Raji (cell line): ENCODE measurements around the gene MIA.

ENCODE experiments used
- POLR2A ChIP-seq: IDR thresholded peaks from 2 replicates; pipeline ENCODE4 v1.6.1; 2011; ENCODE audit warnings: low read depth, low read length, control low read depth; ENCODE audit not compliant: insufficient read depth

The MIA gene

GRCh38 chr19:40763963-40764362 is 11.4 kb upstream of the MIA start:
- TF ChIP-seq POLR2A = no peak

- no peak for TF ChIP-seq POLR2A
These were observed 6.5 kb upstream of the MIA start for GRCh38 chr19:40768869-40769268.

GRCh38 chr19:40775632-40776022 is 306 bp downstream of the MIA start:
- no peak for TF ChIP-seq POLR2A

DNA sequence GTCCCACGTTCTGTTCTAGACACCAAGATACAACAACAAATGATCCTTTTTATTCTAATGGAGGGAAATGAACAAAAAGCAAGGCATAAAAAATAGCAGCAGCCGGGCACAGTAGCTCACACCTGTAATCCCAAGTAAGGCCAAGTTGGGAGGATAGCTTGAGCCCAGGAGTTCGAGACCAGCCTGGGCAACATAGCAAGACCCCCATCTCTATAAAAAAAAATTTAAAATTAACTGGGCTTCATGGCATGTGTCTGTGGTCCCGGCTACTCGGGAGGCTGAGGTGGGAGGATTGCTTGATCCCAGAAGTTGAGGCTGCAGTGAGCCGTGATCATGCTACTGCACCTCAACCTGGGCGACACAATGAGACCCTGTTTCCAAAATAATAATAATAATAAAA is 1.0 kb downstream of the MIA start:
- no peak for TF ChIP-seq POLR2A

GRCh38 chr19:40776932-40777644 is 1.8 kb downstream of the MIA start:
- no peak; the same call in 1 of the 2 replicates for TF ChIP-seq POLR2A

DNA sequence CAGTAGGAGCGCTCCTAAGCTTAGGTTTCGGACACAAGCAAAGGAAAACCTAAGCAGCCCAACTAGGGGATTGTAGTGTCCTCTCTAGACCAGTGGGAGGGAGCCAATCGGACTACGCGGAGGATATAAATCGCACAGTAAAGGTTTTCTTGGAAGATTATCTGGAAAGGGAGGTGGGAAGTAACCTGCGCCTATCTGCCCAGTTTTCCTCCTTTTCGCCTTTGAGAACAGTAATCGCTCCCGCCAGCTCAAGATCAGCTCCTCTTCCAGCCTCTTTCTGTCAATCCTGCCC is 2.3 kb downstream of the MIA start:
- peak; percentile 62 for TF ChIP-seq POLR2A

- peak; percentile 28; the same call in 1 of the 2 replicates for TF ChIP-seq POLR2A
These were observed 2.8 kb downstream of the MIA start, which contains the start of gene RAB4B for GRCh38 chr19:40777937-40778705. TSS of gene RAB4B (plus strand) at chr19:40778247. CDS start at chr19:40778376, 129 bp downstream.

DNA sequence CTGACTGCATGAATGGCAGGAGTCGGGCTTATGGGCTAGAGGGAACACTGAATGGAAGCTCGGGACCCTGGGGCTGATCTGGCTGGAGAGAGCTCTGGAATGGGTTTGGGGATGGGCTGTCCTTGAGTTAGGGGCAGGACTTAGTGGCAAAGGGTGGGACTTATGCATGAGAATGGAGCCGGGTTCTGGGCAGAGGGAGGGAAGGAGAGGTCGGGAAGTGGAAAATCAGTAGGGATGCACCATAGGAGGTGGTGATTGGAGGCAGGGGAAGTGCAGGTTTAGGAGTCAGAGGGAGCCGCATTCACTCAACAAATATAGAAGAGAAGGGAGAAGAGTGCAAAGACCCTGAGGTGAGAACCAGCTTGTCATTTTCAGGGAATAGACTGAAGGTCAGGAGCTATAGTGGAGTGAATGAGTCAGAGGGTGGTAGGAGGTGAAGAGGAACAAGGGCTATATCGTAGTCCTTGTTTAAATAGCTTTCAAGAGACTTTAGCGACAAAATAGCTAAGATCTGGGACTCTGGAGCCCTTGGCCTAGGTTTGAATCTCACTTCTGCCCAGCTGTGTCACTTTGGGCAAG is 3.5 kb downstream of the MIA start:
- no peak for TF ChIP-seq POLR2A

DNA sequence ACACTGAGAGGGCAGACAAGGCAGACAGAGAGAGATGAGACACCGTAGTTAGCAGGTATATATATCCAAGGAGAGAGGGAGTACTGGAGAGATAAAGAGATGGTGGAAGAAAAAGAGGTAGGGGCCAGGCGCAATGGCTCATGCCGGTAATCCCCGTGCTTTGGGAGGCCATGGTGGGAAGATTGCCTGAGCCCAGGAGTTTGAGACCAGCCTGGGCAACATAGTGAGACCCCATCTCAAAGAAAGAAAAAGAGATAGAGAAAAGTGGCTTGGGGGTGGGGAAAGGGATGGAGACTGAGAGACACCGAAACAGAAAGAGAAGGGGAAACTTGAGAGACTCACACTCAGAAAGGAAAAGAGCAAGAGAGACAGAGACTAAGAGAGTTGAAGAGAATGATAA is 5.3 kb downstream of the MIA start:
- TF ChIP-seq POLR2A = no peak

DNA sequence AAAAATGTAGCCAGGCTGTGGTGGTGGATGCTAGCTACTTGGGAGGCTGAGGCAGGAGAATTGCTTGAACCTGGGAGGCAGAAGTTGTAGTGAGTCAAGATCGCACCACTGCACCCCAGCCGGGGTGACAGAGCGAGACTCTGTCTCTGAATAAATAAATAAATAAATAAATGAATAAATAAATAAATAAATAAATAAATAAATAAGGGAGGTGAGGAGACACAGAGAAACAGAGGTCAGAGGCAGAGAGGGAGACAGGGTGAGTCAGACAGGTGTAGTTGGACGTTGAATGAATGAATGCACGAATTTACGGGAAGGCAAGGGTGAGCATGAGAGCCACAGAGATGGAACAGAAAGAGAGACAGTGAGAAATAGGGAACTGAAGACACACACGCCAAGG is 5.8 kb downstream of the MIA start:
- TF ChIP-seq POLR2A = no peak

DNA sequence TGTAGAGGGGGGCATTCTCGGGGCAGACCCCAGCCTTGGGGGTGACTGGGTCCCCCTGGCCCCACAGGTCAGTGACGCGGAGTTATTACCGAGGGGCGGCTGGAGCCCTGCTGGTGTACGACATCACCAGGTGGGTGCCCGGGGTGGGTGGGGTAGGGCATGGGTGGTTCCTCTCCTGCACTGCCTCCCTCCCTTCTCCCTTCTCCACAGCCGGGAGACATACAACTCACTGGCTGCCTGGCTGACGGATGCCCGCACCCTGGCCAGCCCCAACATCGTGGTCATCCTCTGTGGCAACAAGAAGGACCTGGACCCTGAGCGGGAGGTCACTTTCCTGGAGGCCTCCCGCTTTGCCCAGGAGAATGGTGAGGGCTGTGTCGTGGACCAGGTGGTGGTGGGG is 8.4 kb downstream of the MIA start:
- no peak for TF ChIP-seq POLR2A

DNA sequence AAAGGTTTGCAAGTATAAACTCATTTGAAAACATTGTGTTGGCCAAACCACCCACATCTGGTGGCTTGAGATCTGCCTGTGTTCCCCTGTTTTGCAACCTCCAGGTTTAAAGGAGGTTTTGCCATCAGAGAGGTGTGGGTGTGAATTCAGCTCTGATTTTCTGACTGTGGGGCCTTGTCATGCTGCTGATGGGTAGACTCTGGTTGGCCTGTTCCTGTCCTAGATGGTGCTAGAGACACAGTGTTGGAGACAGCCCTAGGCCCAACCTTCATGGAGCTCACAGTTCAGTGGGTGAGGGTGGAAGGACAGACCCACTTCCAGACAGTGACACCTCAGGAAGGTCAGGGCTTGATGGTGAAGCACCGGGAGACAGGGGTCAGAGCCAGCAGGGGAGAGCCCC is 10.2 kb downstream of the MIA start:
- TF ChIP-seq POLR2A = no peak

DNA sequence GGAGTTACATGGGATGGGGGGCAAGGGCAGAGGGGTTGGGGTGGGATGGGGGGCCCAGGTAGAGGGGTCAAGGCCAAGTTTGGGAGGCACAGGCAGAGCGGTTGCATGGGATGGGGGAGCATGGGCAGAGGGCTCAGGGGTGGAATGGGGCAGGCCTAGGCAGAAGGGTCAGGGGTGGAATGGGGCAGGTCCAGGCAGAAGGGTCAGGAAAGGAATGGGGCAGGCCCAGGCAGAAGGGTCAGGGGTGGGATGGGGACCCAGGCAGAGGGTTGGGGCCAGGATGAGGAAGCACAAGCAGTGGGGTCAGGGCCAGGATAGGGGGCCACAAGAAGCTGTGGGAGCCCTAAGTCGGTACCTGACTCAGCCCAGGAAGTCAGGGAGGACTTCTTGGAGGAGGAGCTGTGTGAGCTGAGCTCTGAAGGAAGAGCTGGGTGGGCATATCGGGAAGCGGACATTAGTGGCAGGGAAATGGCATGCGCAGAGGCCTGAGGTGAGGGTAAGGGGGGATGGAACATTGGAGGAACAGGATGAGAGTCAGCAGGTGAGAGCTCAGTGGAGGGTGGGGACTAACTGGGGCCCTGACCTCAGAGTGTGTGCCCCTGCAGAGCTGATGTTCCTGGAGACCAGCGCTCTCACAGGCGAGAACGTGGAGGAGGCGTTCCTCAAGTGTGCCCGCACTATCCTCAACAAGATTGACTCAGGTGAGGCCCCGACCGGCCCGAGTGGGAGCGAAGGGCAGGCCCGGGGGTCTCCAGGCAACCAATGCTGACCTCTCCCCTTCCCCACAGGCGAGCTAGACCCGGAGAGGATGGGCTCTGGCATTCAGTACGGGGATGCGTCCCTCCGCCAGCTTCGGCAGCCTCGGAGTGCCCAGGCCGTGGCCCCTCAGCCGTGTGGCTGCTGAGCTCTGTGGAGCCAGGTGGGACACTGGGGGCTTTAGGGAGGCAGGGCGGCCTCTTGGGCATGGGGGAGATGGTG is 11.0 kb downstream of the MIA start:
- TF ChIP-seq POLR2A = no peak

DNA sequence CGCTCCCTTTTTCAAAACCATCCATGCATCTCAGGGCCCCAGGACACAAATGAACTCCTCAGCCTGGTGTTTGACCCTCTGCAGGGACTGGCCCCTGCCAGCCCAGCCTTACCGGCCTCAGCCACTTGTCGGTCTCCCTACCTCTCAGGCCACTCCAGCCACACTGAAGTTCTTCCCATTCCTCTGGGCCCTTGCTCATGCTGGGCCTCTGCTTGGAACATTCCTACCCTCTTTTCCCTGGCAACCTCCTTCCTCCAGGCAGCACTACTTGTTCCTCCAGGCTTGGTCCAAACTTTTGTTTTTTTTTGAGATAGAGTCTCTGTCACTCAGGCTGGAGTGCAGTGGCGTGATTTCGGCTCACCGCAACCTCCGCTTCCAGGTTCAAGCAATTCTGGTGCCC is 16.0 kb downstream of the MIA start:
- no peak for TF ChIP-seq POLR2A

DNA sequence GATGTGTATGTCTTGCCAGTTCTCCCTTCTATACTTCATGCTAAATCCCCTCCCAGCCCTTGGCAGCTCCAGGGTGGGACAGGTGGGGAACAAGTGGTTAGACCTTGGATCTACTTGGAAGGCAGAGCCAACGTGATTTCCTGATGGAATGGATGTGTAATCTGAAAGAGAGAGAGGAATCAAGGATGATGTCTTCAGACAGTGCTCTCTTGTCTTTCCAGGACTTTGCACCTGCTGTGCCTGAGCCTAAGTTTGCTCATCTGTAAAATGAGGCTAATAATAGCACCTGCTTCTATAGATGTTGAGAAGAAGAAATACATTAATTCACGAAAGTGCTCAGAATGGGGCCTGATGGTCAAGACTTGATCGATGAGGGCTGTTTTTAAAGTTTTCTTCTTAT is 16.7 kb downstream of the MIA start:
- TF ChIP-seq POLR2A = no peak
